ENCODE data around the gene SH2D7.

The SH2D7 gene

GRCh38 chr15:78077871-78078210 is 14.5 kb upstream of the SH2D7 start:
- no peak for DNase-seq (ENCODE audit: low read depth, low spot score)

GRCh38 chr15:78079298-78080087 is 12.9 kb upstream of the SH2D7 start:
- no peak for DNase-seq (ENCODE audit: low read depth, low spot score)

GRCh38 chr15:78080088-78080460 is 12.3 kb upstream of the SH2D7 start:
- DNase-seq (ENCODE audit: low read depth, low spot score): no peak

- DNase-seq (ENCODE audit: low read depth, low spot score): no peak
Measured at GRCh38 chr15:78082106-78082742, 10.1 kb upstream of the SH2D7 start.

- DNase-seq (ENCODE audit: low read depth, low spot score): no peak
Measured at GRCh38 chr15:78082743-78083110, 9.6 kb upstream of the SH2D7 start.

GRCh38 chr15:78083186-78083585 is 9.2 kb upstream of the SH2D7 start:
- DNase-seq (ENCODE audit: low read depth, low spot score): no peak

GRCh38 chr15:78083687-78084448 is 8.5 kb upstream of the SH2D7 start:
- DNase-seq (ENCODE audit: low read depth, low spot score): no peak

GRCh38 chr15:78084449-78084750 is 8.0 kb upstream of the SH2D7 start:
- DNase-seq (ENCODE audit: low read depth, low spot score): no peak

GRCh38 chr15:78085928-78086327 is 6.4 kb upstream of the SH2D7 start:
- DNase-seq (ENCODE audit: low read depth, low spot score): no peak

GRCh38 chr15:78087951-78088772 is 4.2 kb upstream of the SH2D7 start:
- DNase-seq (ENCODE audit: low read depth, low spot score): no peak

- no peak for DNase-seq (ENCODE audit: low read depth, low spot score)
Measured at GRCh38 chr15:78088773-78089080, 3.6 kb upstream of the SH2D7 start.

GRCh38 chr15:78090422-78091063 is 1.8 kb upstream of the SH2D7 start:
- DNase-seq (ENCODE audit: low read depth, low spot score): no peak

- DNase-seq (ENCODE audit: low read depth, low spot score): no peak
Measured at GRCh38 chr15:78093242-78094020, 1.1 kb downstream of the SH2D7 start.

GRCh38 chr15:78097667-78098066 is 5.3 kb downstream of the SH2D7 start:
- DNase-seq (ENCODE audit: low read depth, low spot score): no peak

GRCh38 chr15:78098131-78098755 is 5.9 kb downstream of the SH2D7 start:
- DNase-seq (ENCODE audit: low read depth, low spot score): no peak

GRCh38 chr15:78100886-78101285 is 8.5 kb downstream of the SH2D7 start:
- no peak for DNase-seq (ENCODE audit: low read depth, low spot score)

- no peak for DNase-seq (ENCODE audit: low read depth, low spot score)
Measured at GRCh38 chr15:78101423-78102105, 9.2 kb downstream of the SH2D7 start.

- no peak for DNase-seq (ENCODE audit: low read depth, low spot score)
Measured at GRCh38 chr15:78102211-78102610, 9.8 kb downstream of the SH2D7 start.

- no peak for DNase-seq (ENCODE audit: low read depth, low spot score)
Measured at GRCh38 chr15:78102741-78103140, 10.4 kb downstream of the SH2D7 start.

Data from activated naive CD8-positive, alpha-beta T cell treated with anti-CD3 and anti-CD28 coated beads, Interleukin-2, amount 50 U/mL, for 16 hours (primary cell).